ENCODE measurements around the gene CLDN4.

- TF ChIP-seq CTCF (IDR thresholded peaks at IDR 0.05) (no peak), POLR2AphosphoS5 (IDR thresholded peaks at IDR 0.05; ENCODE audit: low read depth, low read length) (no peak), USF2 (IDR thresholded peaks at IDR 0.05; ENCODE audit: borderline replicate concordance, low read depth, low read length) (no peak), MXI1 (IDR thresholded peaks at IDR 0.05; ENCODE audit: low read depth, low read length) (no peak), ZBTB33 (IDR thresholded peaks at IDR 0.05; ENCODE audit: borderline replicate concordance, low read depth) (no peak), EP300 (IDR thresholded peaks at IDR 0.05; ENCODE audit: borderline replicate concordance in 1 of 2, low read depth in 1 of 2, low read length in 1 of 2) (no peak), NFIC (IDR thresholded peaks at IDR 0.05; ENCODE audit: borderline replicate concordance) (no peak)
Measured at GRCh38 chr7:73880755-73881328, 50.0 kb downstream of the CLDN4 start.
